KG1 (cell line): ENCODE results near the gene CDH12.

ENCODE experiments used
- DNase-seq: peaks from one replicate; lab custom pipeline; 2025; lab: John Stamatoyannopoulos, UW

The CDH12 gene

DNA sequence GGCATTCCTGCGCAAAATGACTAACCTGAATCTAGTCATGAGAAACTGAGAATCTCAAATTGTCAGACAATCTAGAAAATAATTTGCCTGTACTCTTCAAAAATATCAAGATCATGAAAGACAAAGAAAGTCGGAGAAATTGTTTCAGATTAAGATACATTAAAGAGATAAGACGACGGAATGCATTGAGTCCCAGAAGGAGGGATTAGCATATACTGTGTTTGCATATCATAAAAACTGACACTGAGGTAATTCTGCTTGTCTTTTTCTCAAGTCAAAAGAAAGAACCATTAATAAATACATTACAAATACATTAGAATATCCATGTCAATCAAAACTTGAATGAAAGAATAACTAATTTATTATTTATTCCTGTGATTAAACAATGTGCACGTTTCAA, 88.4 kb downstream of the CDH12 start:
- no peak for DNase-seq

- DNase-seq: no peak
These were observed 95.4 kb downstream of the CDH12 start for GRCh38 chr5:22757776-22758175.

DNA sequence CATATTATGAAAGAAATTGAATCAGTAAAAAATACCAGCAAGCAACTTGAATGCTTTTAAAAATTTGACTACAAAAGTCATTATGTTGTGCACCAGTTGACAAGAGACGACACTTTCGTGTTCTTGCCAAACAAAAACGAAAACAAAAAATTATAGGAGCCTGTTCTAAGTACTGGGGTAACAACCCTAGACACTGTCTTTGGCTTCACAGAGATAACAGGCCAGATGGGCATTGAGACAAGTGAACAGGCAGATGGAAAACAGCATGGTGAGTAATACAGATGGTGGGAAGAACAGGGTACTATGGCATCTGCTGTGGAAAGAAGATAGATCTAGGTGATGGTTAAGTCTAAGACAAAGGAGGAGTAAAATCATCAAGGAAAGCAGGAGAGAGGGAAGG, 99.0 kb downstream of the CDH12 start:
- DNase-seq: no peak

DNA sequence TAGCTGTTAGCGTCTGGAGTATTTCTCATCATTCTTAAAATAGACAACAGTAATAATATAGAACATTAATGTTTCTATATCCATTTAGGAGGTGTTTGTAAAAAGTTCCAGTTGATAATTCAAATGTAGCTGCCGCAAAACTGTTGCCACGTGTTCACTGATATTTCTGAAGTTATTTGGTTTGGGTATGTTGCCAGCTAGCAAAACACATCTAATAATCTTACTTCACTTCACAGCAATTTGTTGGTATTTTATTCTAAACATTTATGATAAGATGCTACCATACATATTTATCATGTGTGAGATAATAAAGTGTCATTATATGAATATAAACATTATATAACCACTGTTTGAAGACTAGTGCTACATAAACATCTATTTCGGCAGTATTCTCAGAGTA, 101.6 kb downstream of the CDH12 start:
- no peak for DNase-seq

DNA sequence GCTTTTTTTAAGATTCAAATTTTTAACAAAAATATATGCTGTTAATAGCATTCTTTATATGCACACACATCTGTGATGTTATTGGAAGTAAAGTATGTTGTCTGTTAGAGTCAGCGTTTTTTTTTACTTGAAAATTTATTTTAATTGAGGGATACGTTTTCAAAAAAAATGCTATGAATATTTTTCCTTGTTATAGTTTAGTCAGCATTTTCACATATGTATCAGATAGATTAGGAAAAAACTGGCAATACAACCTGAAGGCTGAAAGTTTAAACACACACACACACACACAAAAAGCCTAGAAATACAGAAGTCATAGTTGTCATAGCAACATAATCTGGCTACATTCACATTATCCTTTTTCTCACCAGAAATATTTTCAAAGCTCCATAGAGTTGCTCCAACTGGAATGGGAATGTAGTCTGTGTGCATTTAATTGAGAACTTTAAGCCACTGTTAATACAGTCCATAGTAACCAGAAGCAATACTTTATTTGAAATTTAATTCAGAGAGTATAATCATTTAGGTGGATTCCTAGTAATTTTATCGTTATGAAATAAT, 116.6 kb downstream of the CDH12 start:
- no peak for DNase-seq

- DNase-seq: no peak
These were observed 118.2 kb downstream of the CDH12 start for GRCh38 chr5:22734907-22735306.

DNA sequence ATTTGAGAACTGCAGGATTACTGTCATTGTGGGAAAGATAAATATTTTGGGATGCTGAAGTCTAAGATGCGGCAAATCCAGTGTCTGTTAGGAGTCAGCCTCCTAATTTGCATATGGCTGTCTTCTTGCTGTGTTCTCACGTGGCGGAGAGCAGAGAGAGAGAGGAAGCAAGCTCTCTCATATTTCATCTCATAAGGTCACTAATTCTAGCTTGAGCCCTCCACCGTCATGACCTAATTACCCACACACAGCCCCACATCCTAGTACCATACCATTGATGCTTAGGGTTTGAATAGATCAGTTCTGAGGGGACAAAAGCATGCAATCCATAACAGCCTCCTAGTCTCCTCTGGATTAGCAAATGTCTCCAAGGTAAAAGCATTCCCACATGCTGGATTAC, 124.5 kb downstream of the CDH12 start:
- DNase-seq: no peak

DNA sequence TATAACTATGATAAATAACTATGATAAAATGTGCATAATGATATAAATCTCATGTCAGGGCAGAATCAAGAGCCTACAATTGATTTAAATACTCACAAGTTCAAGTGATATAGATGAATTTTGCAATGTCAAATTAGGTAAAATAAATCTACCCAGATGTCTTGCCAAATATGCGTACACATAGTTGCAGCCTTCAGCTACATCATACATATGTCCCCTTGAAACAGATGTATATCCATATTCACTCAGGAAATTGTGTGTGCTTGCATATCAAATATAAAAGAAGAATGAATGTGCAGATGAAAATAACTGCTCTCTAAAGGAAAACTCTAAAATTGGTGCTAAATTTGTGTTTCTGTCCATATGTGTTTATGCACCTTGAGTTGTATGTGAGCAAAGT, 130.7 kb downstream of the CDH12 start:
- DNase-seq: no peak

GRCh38 chr5:22722056-22722455, 131.1 kb downstream of the CDH12 start:
- DNase-seq: no peak

- no peak for DNase-seq
These were observed 133.3 kb downstream of the CDH12 start for GRCh38 chr5:22719842-22720241.

- DNase-seq: no peak
These were observed 142.5 kb downstream of the CDH12 start for GRCh38 chr5:22710660-22711059.

- no peak for DNase-seq
These were observed 143.4 kb downstream of the CDH12 start for GRCh38 chr5:22709743-22710142.

GRCh38 chr5:22708770-22709328, 144.3 kb downstream of the CDH12 start:
- DNase-seq: no peak

DNA sequence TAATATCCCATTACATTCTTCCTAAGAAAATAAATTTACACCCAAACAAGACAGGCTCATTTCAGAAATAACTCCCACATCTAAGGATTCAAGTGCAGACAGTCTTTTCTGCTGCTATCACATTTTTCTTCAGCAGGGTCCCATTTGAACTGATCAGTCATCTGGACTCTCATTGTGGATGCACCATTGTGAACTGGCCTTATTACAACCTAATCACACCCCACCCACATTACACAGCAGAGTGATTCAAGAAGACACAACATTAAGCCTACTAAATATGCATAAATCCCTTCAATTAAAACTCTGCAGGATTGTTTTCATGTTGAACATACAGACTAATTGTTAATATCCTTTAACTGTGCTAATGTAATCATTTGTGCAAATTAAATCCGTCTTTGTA, 146.2 kb downstream of the CDH12 start:
- no peak for DNase-seq

GRCh38 chr5:22699319-22699718, 153.8 kb downstream of the CDH12 start:
- DNase-seq: no peak

- no peak for DNase-seq
These were observed 160.0 kb downstream of the CDH12 start for GRCh38 chr5:22693121-22693520.

GRCh38 chr5:22683050-22683449, 170.1 kb downstream of the CDH12 start:
- DNase-seq: no peak

DNA sequence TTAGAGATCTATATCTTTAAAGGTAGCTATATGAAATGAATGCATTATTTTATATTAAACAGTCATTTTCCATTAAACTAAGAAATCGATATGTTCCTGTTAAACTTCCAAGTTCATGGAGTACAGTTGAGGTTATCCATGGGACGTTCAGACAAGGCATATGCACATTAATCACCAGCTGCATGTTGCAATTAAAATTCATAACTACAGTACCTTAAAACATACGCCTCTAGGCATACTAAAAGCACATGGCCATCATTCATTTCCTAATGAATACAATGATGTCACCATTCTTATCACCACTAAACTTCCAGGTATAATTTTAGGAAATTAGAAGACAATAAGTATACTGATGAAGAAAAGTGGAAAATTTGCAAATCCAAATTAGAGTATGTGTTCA, 174.3 kb downstream of the CDH12 start:
- DNase-seq: no peak

DNA sequence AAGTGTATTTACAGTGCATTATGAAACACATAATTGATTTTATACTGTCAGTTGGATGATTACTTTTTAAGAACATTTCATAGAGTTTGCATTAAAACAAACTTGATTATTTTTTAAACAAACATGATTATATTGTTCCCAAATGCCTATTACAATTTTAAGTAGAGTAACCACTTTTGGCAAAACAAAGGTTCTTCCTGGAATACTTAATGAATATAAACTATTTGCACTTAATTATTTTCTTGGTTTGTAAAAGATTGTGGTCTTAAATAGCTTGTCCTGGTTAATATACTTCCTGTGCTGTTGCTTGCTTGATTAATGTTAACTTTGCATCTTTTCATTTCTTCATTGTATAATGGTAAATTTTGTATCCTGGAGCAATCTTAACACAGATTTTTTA, 180.0 kb downstream of the CDH12 start:
- no peak for DNase-seq

DNA sequence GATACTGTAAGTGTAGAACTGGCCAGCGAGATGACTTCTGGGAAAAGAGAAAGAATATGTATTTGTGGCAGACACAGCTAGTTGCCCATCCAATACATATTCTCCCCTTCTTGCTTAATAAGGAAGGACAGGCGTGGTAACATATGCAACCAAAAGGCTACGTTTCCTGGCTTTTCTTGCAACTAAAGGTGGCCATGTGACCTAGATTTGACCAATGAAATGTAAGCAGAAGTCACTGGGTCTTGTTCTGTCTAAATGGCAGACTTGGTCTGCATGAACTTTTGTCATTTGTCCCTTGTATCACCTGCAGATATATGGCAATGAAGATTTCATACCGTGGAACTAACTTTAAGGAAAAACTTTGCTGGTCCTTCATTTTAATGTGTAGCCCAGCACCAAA, 183.8 kb downstream of the CDH12 start:
- no peak for DNase-seq

GRCh38 chr5:22665801-22666200, 187.3 kb downstream of the CDH12 start:
- no peak for DNase-seq

GRCh38 chr5:22663134-22663533, 190.0 kb downstream of the CDH12 start:
- DNase-seq: no peak

DNA sequence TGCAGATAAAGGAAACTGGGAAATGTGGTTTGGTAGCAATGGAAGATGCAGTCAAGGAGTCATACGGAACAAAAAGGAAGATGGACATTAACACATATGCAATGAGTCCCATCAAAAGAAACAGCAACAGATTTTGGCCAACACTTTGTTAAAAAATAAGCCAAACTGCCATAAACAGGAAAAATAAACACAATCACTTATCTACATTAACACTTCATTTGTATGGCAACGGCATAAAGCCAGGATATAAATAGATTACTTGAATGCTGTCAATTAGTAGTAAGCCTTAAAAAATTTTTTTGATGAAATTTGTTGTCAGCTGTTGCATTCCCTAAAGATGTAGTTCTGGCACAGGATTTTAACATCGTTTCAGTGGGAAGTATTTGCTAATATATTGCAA, 190.8 kb downstream of the CDH12 start:
- no peak for DNase-seq

GRCh38 chr5:22651355-22651754, 201.8 kb downstream of the CDH12 start:
- DNase-seq: no peak

DNA sequence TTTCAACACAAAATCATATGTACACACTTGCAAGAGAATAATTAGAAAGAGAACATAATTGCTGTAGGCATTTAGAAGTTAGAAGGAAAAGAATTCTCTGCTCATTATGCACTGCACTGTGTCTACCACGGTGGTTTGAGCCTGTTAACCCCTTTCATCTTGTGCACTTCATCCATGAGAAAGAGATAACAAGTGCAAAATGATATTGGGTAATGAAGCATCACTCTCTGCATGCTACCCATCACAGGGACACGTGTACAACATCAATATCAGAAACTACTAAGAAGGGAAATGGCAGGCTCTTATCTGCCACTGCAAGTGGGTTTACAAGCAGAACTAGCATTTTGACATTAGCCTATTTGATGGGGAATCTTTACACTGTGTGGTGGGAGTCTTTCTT, 202.6 kb downstream of the CDH12 start:
- DNase-seq: no peak
